Muscle layer of duodenum (tissue), 2 donors: ENCODE measurements around the gene LENG8.
"Not testable (repeated sequence)": the region's sequence is repeated elsewhere in the genome, so short reads cannot be mapped to it uniquely, and the experiment has no call there.

Experiments
- H3K27ac ChIP-seq: one replicate; pipeline ENCODE4 v1.7.0; 2013; ENCODE audit warnings: mild to moderate bottlenecking, low read length
- H3K27me3 ChIP-seq: one replicate; pipeline ENCODE4 v1.7.0; 2013; ENCODE audit warnings: low read depth, mild to moderate bottlenecking, control low read depth, low read length
- H3K36me3 ChIP-seq, 2 donors: one replicate each; pipeline ENCODE4 v1.7.0; 2013; ENCODE audit warnings: low read length in 2 of 2, control low read depth in 1 of 2, mild to moderate bottlenecking in 1 of 2; ENCODE audit not compliant: insufficient read depth in 2 of 2, control insufficient read depth in 1 of 2
- H3K4me1 ChIP-seq, 2 donors: one replicate each; pipeline ENCODE4 v1.7.0; 2013; ENCODE audit warnings: low read length in 2 of 2, mild to moderate bottlenecking in 2 of 2, control low read depth in 1 of 2, moderate library complexity in 1 of 2; ENCODE audit not compliant: insufficient read depth in 2 of 2, control insufficient read depth in 1 of 2
- H3K4me3 ChIP-seq, 2 donors: one replicate each; pipeline ENCODE4 v1.7.0; 2013; ENCODE audit warnings: low read length in 2 of 2, low read depth in 1 of 2, mild to moderate bottlenecking in 1 of 2
- H3K9me3 ChIP-seq, 2 donors: one replicate each; pipeline ENCODE4 v1.7.0; 2013; ENCODE audit warnings: low read length in 2 of 2, control low read depth in 1 of 2, mild to moderate bottlenecking in 1 of 2; ENCODE audit not compliant: control insufficient read depth in 1 of 2
- donor health status: healthy.

Gene LENG8

DNA sequence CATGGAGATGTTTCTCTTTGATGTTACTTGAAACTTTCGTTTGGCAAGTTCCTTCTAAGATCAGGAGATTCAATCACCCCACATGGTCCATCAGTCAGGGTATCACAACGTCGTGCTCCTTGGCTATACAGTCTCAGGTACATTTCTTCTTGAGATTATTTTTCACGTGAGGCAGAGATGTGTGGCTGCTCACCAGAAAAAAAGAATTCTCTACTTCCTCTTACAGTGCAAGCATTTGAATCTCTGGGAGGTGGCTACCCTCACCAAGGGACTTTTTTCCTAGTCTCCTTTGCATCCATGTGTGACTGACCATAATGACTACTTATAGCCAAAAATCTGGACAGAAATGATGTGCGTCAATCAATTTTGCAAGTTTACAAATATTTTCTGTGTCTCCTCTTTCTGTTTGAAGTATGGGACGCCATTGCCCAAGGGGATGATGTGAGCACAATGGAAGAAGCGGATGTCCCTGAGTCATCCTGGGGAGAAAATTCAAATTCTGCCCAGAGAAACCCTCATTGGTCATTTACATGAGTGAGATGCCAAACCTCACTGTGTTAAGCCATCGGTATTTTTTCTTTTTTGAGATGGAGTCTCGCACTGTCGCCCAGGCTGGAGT lies 45.1 kb downstream of the LENG8 start:
- Histone ChIP-seq H3K27me3 (peaks cover 4% of the 10 kb centered on the region), H3K36me3 (no peaks in the 10 kb centered on the region), H3K4me3 (no peak overlapping the region), H3K27ac (no peak overlapping the region), H3K9me3 (no peaks in the 10 kb centered on the region), H3K4me1 (no peaks in the 10 kb centered on the region)

DNA sequence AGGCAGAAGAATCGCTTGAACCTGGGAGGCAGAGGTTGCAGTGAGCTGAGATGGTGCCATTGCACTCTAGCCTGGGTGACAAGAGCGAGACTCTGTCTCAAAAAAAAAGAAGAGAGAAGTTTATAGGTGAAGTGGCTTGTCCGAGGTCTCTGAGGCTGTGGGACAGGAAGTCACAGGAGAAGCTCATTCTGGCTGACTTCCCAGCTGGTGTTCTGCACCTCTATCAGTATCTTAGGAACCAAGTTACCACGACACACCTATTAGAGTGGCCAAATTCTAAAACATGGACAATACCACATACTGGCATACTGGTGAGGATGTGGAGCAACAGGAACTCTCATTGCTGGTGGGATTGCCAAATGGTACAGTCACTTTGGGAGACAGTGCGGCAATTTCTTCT lies 46.3 kb downstream of the LENG8 start:
- H3K9me3 ChIP-seq, H3K27me3 ChIP-seq, H3K36me3 ChIP-seq, H3K4me1 ChIP-seq, H3K27ac ChIP-seq, H3K4me3 ChIP-seq: not testable (repeated sequence)

DNA sequence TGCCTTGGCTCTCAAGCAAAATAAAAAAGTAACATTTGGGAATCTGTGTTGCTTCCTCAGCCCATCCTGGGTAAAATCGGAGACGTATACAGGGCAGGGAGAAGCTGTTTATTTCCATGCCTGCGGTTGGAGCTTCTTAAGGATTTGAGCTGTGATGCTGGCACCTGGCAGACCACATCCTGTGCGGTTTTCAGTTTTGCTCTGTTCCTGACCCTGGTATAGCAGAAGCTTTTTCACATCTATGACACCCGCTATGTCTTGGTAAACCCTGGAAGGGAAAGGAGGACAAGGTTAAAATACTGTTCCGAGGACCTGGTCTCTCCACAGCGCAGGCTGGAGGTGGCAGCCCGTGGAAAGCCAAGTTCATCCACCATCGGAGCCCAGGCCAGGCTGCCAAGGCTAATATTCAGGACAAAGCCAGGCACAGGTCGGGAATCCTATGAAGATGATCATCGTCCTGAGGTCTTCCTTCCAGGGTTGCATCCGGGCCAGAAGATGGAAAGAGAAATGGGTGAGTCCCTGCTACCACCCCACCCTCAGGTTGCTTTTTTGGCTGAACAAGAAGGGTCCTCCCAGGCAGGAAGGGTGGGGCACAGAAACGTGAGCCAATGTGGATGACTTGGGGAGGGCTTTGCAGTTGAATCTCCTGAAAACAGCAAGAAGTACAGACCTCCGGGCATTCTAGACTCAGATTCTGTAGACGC lies 48.9 kb downstream of the LENG8 start:
- not testable (repeated sequence) for H3K9me3 ChIP-seq, H3K4me3 ChIP-seq, H3K27ac ChIP-seq, H3K27me3 ChIP-seq, H3K4me1 ChIP-seq, H3K36me3 ChIP-seq

DNA sequence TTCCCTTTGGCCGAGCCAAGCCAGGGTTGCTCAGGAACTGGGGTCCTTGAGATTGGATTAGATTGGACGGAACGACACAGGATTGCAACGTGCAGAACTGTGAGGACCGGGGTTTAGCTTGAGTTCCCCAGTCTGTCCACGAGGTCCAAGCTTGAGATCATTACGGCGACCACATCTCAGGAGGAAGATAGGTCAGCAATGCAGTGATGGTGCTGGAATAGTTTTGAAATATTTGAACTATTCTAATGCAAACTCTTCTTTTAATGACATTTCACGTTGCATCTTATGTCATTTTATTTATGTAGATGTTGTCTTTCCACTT lies 49.4 kb downstream of the LENG8 start:
- not testable (repeated sequence) for H3K36me3 ChIP-seq, H3K9me3 ChIP-seq, H3K4me3 ChIP-seq, H3K27me3 ChIP-seq, H3K27ac ChIP-seq, H3K4me1 ChIP-seq

DNA sequence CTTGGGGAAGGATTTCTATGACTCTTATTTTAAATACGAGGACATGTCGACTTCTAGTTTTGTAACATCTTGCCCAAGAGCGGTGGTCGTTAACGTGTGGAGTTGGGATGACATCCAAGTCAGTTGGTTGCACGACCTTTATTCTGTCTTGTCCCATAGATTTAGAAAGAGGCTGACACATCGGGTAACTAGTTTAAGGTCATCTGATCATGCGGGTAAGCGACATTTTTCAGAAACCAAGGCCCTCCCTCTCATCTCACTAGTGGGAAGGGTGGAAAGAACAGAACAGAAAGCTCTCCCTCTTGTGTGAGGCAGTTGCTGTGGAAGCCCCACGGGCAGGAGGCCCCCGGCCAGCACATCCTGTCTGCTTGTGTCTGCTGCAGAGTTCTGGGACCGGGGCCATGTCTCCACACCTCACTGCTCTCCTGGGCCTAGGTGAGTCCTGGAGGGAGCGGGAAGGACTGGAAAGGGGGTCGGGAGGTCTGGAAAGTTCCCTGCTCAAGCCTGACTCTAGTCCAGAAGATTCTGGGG lies 53.6 kb downstream of the LENG8 start, which contains the start of gene LAIR2:
TSS of gene LAIR2 (plus strand) at position 314 of the 531 bp plus-strand sequence. CDS start at position 402, 88 bp downstream.
- no peaks in the 10 kb centered on the region for H3K9me3 ChIP-seq
- H3K4me1 ChIP-seq: no peaks in the 10 kb centered on the region
- peaks cover 6% of the 10 kb centered on the region for H3K27me3 ChIP-seq
- no peak within 1 kb of the TSS for H3K4me3 ChIP-seq
- H3K36me3 ChIP-seq: no peaks in the 10 kb centered on the region
- H3K27ac ChIP-seq: no peak within 1 kb of the TSS

DNA sequence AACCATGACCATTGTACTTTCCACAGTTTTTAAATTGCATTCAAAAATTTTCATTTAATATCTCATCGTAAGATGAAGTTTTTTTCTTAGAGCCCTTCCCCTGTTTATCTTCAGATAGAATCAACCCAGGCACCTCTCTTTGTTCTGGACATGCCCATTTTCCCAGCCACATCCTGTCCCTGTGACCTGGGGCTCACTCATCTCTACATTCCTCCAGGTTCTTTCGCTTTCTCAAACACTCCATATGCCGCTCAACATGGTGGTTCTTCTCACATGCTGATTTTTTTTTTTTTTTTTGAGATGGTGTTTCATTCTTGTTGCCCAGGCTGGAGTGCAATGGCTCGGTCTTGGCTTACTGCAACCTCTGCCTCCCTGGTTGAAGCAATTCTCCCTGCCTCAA lies 56.5 kb downstream of the LENG8 start:
- H3K27ac ChIP-seq, H3K4me1 ChIP-seq, H3K36me3 ChIP-seq, H3K9me3 ChIP-seq, H3K27me3 ChIP-seq, H3K4me3 ChIP-seq: not testable (repeated sequence)

DNA sequence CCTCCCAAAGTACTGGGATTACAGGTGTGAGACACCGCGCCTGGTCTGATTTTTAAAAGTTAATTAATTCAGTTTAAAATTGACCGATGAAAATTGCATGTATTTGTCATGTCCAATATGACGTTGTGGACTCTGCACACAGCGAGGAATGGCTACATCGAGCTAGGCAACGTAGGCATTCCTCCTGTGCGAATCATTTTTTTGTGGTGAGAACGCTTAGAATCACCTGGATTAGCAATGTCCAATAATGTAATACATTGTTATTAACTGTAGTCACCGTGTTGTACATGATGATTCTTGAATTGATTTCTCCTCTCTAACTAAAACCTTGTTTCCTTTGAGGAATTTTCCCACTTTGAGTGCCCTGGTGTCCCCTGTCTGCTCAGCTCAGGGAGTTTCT lies 57.1 kb downstream of the LENG8 start:
- no peaks in the 10 kb centered on the region for H3K36me3 ChIP-seq
- no peak overlapping the region for H3K4me3 ChIP-seq
- peaks cover 6% of the 10 kb centered on the region for H3K27me3 ChIP-seq
- no peak overlapping the region for H3K27ac ChIP-seq
- H3K9me3 ChIP-seq: no peaks in the 10 kb centered on the region
- H3K4me1 ChIP-seq: no peaks in the 10 kb centered on the region

DNA sequence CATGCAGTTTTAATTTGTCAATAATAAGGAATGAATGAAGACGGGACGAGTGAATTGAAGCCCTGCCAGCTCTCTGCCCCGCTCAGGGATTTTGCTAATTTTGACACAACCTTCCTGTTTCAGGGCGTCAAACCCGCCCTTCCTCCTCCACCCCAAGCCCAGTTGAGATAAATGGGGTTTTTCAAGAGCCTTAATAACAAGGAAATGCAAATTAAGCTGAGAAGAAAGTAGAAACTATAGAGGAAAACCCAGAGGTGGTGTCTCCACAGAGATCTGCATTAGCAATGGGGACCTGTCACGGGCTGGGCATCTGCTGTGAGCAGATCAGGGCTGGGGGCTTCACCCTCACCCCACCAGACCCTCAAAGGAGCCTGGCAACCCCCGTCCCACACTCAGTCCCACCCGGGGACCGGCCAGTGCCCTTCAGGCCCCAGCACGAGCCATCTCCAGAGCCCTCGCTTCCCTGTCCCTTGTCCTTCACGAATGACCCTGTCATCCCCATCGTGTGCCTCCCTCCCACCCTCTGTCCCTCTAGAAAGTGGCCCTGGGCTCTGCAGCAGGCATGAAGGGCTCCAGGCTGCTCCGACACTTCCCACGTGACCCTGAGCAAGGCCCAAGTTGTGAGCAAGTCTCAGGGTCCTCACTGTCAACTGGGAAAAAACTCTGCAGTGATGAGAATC lies 58.2 kb downstream of the LENG8 start:
- H3K4me1 ChIP-seq, H3K27me3 ChIP-seq, H3K4me3 ChIP-seq, H3K36me3 ChIP-seq, H3K27ac ChIP-seq, H3K9me3 ChIP-seq: not testable (repeated sequence)

DNA sequence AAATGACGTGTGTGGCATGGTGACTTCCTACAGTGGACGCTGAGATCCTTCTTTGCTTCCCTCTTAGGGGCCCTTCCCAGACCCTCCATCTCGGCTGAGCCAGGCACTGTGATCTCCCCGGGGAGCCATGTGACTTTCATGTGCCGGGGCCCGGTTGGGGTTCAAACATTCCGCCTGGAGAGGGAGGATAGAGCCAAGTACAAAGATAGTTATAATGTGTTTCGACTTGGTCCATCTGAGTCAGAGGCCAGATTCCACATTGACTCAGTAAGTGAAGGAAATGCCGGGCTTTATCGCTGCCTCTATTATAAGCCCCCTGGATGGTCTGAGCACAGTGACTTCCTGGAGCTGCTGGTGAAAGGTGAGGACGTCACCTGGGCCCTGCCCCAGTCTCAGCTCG lies 58.8 kb downstream of the LENG8 start:
- Histone ChIP-seq H3K36me3 (no peaks in the 10 kb centered on the region), H3K9me3 (no peaks in the 10 kb centered on the region), H3K4me1 (no peaks in the 10 kb centered on the region), H3K27ac (no peak overlapping the region), H3K4me3 (no peak overlapping the region), H3K27me3 (peaks cover 6% of the 10 kb centered on the region)

DNA sequence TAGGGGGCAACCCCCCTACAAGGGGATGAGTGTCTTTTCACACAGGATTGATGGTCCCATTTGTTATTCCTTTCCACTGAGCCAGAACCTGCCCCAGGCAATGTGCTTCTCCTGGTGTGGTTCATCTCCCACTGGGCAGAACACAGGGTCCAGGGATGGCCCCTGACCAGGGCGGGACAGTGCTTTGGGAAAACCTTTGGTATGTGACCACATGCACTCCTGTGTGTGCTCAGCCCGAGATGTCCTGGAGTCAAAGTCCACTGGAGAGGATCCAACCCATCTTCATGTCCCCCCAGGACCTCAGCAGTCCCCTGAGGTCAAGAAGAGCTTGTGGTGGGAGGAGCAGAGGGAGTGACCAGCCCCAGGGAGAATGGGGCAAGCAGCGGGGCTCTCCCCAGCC lies 59.5 kb downstream of the LENG8 start:
- H3K36me3 ChIP-seq, H3K4me3 ChIP-seq, H3K9me3 ChIP-seq, H3K27ac ChIP-seq, H3K4me1 ChIP-seq, H3K27me3 ChIP-seq: not testable (repeated sequence)

DNA sequence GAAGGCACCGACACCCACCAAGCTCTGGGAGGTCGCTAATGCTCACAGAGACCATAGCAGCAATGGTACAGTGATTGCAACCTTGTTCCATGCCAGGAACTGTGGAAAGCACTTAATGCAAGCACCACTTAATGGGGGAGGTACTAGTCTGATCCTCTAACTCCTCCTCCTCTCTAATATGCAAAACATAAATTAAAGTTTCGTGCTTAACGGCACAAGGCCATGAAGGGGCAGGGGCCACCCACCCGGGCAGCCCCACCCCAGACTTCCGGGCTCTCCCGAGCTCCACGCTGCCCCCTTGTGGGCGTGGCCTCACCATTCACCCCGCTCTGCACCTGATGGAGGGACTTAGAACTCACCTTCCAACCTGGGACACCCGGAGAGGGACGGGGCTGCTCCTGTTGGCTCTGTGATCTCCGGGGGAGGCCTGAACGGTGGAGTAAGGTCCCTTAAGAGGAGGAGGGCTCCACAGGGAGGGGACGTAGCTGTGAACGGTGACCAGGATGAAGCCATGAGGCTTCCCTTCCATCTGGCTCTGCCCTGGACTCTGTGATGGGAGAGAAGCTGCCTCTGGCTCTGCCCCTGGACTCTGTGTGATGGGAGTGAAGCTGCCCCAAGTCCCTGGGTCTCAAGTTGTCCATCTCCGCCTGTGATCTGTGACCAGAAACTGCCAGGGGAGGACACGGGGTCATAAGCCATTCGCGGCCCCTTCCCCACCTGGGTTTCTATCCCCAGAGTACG lies 60.4 kb downstream of the LENG8 start:
- H3K27ac ChIP-seq, H3K27me3 ChIP-seq, H3K36me3 ChIP-seq, H3K4me3 ChIP-seq, H3K9me3 ChIP-seq, H3K4me1 ChIP-seq: not testable (repeated sequence)
